RWPE1 (cell line): ENCODE results near the gene PA2G4.

ENCODE experiments used
- CTCF ChIA-PET: fragments of 350-600 bp; sonication (Branson Sonifier 250); formaldehyde crosslinking; extraction: SDS; loops from one replicate; lab custom pipeline; 2021; lab: Yijun Ruan, JAX
- POLR2A ChIA-PET: fragments of 400-600 bp; formaldehyde crosslinking; extraction: SDS; loops from one replicate; lab custom pipeline; 2020; ENCODE audit warnings: antibody characterized with exemption; ENCODE audit not compliant: low non-redundant PET; lab: Yijun Ruan, JAX
- DNase-seq: peaks from one replicate; pipeline ENCODE4 v3.0.0; 2012; ENCODE audit warnings: low spot score
- H3K27ac ChIP-seq: fragments of 450-650 bp; 2 replicates; pipeline ENCODE4 v1.5.1; 2017
- TF ChIP-seq, protein P1 (sequence below): fragments of 450-650 bp; conservative IDR thresholded peaks from 2 replicates; pipeline ENCODE4 v1.5.1; 2017; ENCODE audit warnings: low read depth, mild to moderate bottlenecking

PA2G4 gene

DNA sequence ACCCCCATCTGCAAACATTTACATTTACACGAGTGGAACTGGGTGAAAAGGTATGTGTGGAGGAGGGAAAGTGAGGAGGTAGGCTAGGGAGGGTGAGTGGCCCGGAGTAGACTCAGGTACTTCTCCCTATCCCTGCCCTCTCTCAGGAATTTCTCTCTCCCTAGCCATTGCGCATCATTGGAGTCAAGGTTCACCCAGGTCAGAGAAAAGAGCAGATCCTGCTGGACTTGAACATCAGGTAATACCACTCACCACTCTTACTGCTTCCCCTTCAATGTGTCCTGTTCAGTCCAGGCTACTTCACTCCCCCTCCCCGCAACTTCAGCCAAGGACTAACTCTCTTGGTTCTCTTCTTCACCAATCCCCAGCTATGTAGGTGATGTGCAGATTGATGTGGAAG is 26.5 kb downstream of the PA2G4 start:
- ChIA-PET POLR2A (no interaction called here), CTCF (interaction anchor here (0.7 kb wide), 1 partner anchor 13 kb away, joined by 5 read pairs; no protein-coding TSS in a partner anchor)
- no peak for DNase-seq
- TF ChIP-seq, protein P1, sequence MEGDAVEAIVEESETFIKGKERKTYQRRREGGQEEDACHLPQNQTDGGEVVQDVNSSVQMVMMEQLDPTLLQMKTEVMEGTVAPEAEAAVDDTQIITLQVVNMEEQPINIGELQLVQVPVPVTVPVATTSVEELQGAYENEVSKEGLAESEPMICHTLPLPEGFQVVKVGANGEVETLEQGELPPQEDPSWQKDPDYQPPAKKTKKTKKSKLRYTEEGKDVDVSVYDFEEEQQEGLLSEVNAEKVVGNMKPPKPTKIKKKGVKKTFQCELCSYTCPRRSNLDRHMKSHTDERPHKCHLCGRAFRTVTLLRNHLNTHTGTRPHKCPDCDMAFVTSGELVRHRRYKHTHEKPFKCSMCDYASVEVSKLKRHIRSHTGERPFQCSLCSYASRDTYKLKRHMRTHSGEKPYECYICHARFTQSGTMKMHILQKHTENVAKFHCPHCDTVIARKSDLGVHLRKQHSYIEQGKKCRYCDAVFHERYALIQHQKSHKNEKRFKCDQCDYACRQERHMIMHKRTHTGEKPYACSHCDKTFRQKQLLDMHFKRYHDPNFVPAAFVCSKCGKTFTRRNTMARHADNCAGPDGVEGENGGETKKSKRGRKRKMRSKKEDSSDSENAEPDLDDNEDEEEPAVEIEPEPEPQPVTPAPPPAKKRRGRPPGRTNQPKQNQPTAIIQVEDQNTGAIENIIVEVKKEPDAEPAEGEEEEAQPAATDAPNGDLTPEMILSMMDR, result no peak
- peak overlapping the region; percentile 91 for H3K27ac ChIP-seq

DNA sequence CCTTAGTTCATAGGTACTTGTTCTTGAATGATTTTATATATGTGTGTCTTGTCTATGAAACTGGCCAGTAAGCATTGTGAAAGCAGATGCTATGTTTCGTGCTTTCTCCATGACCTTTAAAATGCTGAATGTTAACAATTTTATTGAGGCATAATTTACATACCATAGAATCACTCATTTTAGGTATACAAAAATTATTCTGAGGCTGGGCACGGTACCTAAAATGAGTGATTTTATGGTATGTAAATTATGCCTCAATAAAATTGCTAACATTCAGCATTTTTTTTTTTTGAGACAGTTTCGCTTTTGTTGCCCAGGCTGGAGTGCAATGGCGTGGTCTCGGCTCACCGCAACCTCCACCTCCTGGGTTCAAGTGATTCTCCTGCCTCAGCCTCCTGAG is 30.5 kb downstream of the PA2G4 start:
- POLR2A ChIA-PET, result no interaction called here
- TF ChIP-seq, protein P1, result no peak
- H3K27ac ChIP-seq, result no peak overlapping the region
- CTCF ChIA-PET, result no interaction called here
- DNase-seq, result no peak

DNA sequence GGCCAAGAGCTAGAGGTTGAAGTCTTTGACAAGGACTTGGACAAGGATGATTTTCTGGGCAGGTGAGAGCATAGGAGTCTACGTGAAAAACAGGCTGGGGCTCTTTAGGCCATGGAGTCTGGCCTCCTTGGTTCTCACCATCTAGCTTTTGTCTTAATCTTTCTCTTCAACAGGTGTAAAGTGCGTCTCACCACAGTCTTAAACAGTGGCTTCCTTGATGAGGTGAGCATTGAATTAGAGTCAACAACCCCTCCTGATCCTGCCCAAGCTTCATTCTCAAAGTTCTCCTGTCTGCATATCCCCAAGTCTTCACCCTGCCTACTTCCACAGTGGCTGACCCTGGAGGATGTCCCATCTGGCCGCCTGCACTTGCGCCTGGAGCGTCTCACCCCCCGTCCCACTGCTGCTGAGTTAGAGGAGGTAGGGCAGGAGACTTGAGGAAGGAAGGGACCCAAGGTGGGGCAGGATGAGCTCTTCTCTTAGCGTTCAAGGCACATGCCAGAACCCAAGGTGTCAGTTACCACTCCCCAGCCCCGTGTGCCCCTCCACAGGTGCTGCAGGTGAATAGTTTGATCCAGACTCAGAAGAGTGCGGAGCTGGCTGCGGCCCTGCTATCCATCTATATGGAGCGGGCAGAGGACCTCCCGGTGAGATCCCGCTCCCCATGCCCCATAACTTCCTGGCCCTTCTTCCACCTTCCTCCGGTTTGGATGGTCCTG is 33.7 kb downstream of the PA2G4 start:
- no peak for DNase-seq
- ChIA-PET CTCF (interaction anchor here (0.6 to 1.2 kb wide), 3 partner anchors 18 to 120 kb away, joined by 3 to 6 read pairs (median 6); no protein-coding TSS in a partner anchor), POLR2A (no interaction called here)
- H3K27ac ChIP-seq, result peak overlapping the region; percentile 10; the same call in 1 of the 2 replicates
- TF ChIP-seq, protein P1, result no peak

DNA sequence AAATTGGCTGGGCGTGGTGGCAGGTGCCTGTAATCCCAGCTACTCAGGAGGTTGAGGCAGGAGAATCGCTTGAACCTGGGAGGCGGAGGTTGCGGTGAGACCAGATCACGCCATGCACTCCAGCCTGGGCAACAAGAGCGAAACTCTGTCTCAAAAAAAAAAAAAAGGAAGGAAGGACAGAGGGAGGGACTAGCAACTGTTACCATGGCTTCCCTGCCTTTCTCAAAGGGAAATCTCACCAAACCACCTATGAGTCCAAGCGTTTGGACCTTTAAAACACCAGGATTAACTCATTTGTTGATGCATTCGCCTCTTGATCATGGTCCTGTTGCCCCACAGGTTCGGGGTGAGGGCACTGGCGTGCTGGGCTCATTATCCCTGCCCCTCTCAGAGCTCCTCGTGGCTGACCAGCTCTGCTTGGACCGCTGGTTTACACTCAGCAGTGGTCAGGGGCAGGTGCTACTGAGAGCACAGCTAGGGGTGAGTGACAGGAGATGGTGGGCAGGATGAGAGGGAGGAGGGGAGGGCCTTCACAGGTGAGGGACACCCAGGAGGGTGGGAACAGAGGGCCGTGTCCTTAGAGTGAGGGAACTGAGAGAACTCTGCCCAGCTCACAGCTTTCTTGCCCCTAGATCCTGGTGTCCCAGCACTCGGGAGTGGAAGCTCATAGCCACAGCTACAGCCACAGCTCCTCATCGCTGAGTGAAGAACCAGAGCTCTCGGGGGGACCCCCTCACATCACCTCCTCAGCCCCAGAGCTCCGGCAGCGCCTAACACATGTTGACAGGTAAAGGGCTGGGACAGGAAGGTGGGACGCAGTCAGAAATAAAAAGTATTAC is 37.8 kb downstream of the PA2G4 start:
- ChIA-PET CTCF (interaction anchor here (0.6 to 0.7 kb wide), 2 partner anchors 19 to 487 kb away, joined by 3 read pairs; no protein-coding TSS in a partner anchor), POLR2A (interaction anchor here (0.7 kb wide), 1 partner anchor 201 kb away, joined by 4 read pairs; no protein-coding TSS in a partner anchor)
- TF ChIP-seq, protein P1, result no peak
- DNase-seq, result no peak
- peak overlapping the region; percentile 49 for H3K27ac ChIP-seq

DNA sequence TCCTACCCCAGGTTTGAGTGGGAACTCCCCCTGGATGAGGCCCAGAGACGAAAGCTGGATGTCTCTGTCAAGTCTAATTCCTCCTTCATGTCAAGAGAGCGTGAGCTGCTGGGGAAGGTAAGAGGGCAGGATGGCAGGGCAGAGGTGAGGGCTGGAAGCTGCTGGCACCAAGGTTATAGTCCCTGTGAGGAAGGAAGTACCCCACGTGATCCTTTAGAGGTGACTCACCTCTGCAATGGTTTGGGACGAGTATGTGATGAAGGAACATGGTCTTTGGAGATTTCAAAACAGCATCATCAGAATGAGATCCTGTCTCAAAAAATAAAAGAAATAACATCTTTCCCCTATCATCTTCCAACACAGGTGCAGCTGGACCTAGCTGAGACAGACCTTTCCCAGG is 38.9 kb downstream of the PA2G4 start:
- DNase-seq, result no peak
- ChIA-PET CTCF (interaction anchor here (0.6 to 1.4 kb wide), 4 partner anchors 12 to 486 kb away, joined by 3 to 5 read pairs (median 3); no protein-coding TSS in a partner anchor), POLR2A (interaction anchor here (0.6 kb wide), 1 partner anchor 15 kb away, joined by 3 read pairs; the partner anchor contains the start of gene ESYT1)
- H3K27ac ChIP-seq, result peak overlapping the region; percentile 49
- TF ChIP-seq, protein P1, result no peak

DNA sequence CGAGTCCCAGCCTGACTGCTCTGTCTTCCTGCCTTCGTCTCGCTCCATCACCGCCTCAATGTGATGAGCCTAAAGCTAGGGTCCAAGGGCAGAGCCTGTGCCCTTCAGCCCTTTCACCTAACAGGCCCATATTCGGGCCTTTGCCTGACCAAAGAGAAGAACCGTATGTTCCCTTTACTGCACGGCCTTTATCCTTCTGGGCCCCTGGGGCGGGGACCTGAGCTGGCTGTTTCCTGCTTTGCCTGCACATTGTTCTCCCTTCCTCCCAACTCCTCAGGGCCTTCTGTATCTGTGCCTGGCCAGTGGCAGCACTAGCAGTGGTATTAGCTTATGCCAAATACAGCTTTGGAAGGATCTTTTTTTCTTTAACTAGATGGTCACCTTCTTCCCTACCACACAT is 39.5 kb downstream of the PA2G4 start:
- TF ChIP-seq, protein P1, result no peak
- H3K27ac ChIP-seq, result peak overlapping the region; percentile 40
- ChIA-PET CTCF (interaction anchor here (0.5 to 1.4 kb wide), 4 partner anchors 13 to 132 kb away, joined by 3 to 5 read pairs (median 3); no protein-coding TSS in a partner anchor), POLR2A (interaction anchor here (0.6 kb wide), 1 partner anchor 15 kb away, joined by 3 read pairs; the partner anchor contains the start of gene ESYT1)
- DNase-seq, result no peak
